Measurements from ENCODE around the gene KLHDC4. TPM values are rescaled to one million over a fixed set of nuclear protein-coding genes. Genes with fewer than 3 reads are reported as not detected.

KLHDC4 gene
- total and polyA plus RNA-seq, 2 donors from 2014 or later = 25.0 to 42.2 TPM

DNA sequence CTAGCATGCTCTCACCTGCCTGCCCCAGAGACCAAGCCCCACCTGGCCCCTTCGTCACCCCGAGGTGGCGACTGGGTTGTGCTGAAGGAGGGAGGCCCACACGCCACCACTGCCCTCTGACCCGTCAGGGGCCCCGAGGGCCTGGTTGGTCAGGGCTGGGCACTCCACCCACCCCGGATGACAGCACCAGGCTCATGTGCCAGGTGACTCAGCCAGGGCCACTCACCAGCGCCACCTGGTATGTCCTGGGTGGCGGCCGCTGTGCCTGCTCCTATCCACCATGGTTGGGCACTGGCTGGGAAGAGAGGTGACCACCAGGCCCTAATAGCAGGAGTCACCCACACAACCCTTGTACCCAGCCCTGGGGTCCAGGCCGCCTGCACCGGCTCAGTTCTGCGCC is 94.6 kb downstream of the KLHDC4 start:
- TF ChIP-seq, protein P1, sequence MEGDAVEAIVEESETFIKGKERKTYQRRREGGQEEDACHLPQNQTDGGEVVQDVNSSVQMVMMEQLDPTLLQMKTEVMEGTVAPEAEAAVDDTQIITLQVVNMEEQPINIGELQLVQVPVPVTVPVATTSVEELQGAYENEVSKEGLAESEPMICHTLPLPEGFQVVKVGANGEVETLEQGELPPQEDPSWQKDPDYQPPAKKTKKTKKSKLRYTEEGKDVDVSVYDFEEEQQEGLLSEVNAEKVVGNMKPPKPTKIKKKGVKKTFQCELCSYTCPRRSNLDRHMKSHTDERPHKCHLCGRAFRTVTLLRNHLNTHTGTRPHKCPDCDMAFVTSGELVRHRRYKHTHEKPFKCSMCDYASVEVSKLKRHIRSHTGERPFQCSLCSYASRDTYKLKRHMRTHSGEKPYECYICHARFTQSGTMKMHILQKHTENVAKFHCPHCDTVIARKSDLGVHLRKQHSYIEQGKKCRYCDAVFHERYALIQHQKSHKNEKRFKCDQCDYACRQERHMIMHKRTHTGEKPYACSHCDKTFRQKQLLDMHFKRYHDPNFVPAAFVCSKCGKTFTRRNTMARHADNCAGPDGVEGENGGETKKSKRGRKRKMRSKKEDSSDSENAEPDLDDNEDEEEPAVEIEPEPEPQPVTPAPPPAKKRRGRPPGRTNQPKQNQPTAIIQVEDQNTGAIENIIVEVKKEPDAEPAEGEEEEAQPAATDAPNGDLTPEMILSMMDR (IDR thresholded peaks at IDR 0.05; ENCODE audit: borderline replicate concordance, extremely low read depth, insufficient read depth) = no peak
- DNase-seq = no peak

GRCh38 chr16:87669672-87670071 is 96.1 kb downstream of the KLHDC4 start:
- FAIRE-seq (no peak), DNase-seq (no peak)
- intact Hi-C loops (cut with DNase I) = no loop called here
- H3K9me3 ChIP-seq (ENCODE audit: control insufficient read depth in 2 of 3, insufficient read depth in 1 of 3, low read length in 3 of 3) = no peaks in the 10 kb centered on the region
- H3K4me1 ChIP-seq (ENCODE audit: control insufficient read depth in 2 of 3, insufficient read depth in 2 of 3, low read depth in 1 of 3, low read length in 3 of 3) = no peaks in the 10 kb centered on the region
- H3K27ac ChIP-seq (ENCODE audit: low read depth in 2 of 2, low read length in 2 of 2) = no peak overlapping the region
- H3K4me3 ChIP-seq (ENCODE audit: low read length in 3 of 3) = no peak overlapping the region
- H3K27me3 ChIP-seq (ENCODE audit: control insufficient read depth, insufficient read depth, low read length) = no peaks in the 10 kb centered on the region
- no peak overlapping the region for H3K9ac ChIP-seq (ENCODE audit: low read length in 3 of 3)
- TF ChIP-seq, protein P1 (IDR thresholded peaks at IDR 0.05; ENCODE audit: borderline replicate concordance, extremely low read depth, insufficient read depth) = no peak
- H3K36me3 ChIP-seq (ENCODE audit: control insufficient read depth in 2 of 3, insufficient read depth in 3 of 3, low read length in 3 of 3) = no peaks in the 10 kb centered on the region

More for the DNA sequence above, 94.6 kb downstream of the KLHDC4 start:
- H3K27me3 ChIP-seq (ENCODE audit: control insufficient read depth, insufficient read depth, low read length) = no peaks in the 10 kb centered on the region
- H3K4me3 ChIP-seq (ENCODE audit: low read length in 3 of 3) = no peak overlapping the region
- intact Hi-C loops (cut with DNase I) = no loop called here
- no peaks in the 10 kb centered on the region for H3K4me1 ChIP-seq (ENCODE audit: control insufficient read depth in 2 of 3, insufficient read depth in 2 of 3, low read depth in 1 of 3, low read length in 3 of 3)
- no peaks in the 10 kb centered on the region for H3K9me3 ChIP-seq (ENCODE audit: control insufficient read depth in 2 of 3, insufficient read depth in 1 of 3, low read length in 3 of 3)
- no peaks in the 10 kb centered on the region for H3K36me3 ChIP-seq (ENCODE audit: control insufficient read depth in 2 of 3, insufficient read depth in 3 of 3, low read length in 3 of 3)
- no peak overlapping the region for H3K27ac ChIP-seq (ENCODE audit: low read depth in 2 of 2, low read length in 2 of 2)
- no peak for FAIRE-seq
- no peak overlapping the region for H3K9ac ChIP-seq (ENCODE audit: low read length in 3 of 3)

DNA sequence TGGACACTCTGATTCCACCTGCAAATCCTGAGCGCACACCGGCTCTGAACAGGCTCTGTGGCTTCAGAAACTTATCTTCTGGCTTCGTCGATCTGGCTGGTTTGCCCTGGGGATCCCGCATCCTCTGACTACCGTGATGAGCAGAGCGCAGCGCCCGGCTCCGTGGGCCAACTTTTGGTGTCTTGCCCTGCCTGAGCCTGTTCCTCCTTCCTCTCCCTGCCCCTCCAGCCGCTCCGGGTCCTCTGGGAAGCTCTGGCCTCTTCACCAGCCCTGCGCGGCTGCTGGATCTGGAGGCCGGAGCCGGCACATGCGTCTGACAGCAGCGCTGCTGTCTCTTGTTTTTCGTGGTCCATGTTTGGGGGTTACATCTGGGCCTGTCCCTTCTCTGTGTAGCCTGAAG is 97.8 kb downstream of the KLHDC4 start:
- no peak overlapping the region for H3K27ac ChIP-seq (ENCODE audit: low read depth in 2 of 2, low read length in 2 of 2)
- no peak overlapping the region for H3K9ac ChIP-seq (ENCODE audit: low read length in 3 of 3)
- H3K27me3 ChIP-seq (ENCODE audit: control insufficient read depth, insufficient read depth, low read length) = no peaks in the 10 kb centered on the region
- no peaks in the 10 kb centered on the region for H3K4me1 ChIP-seq (ENCODE audit: control insufficient read depth in 2 of 3, insufficient read depth in 2 of 3, low read depth in 1 of 3, low read length in 3 of 3)
- TF ChIP-seq, protein P1 (IDR thresholded peaks at IDR 0.05; ENCODE audit: borderline replicate concordance, extremely low read depth, insufficient read depth) = no peak
- no peaks in the 10 kb centered on the region for H3K9me3 ChIP-seq (ENCODE audit: control insufficient read depth in 2 of 3, insufficient read depth in 1 of 3, low read length in 3 of 3)
- no peaks in the 10 kb centered on the region for H3K36me3 ChIP-seq (ENCODE audit: control insufficient read depth in 2 of 3, insufficient read depth in 3 of 3, low read length in 3 of 3)
- intact Hi-C loops (cut with DNase I) = no loop called here
- H3K4me3 ChIP-seq (ENCODE audit: low read length in 3 of 3) = no peak overlapping the region
- FAIRE-seq (no peak), DNase-seq (no peak)

GRCh38 chr16:87667443-87667842 is 98.3 kb downstream of the KLHDC4 start:
- Histone ChIP-seq H3K9me3 (ENCODE audit: control insufficient read depth in 2 of 3, insufficient read depth in 1 of 3, low read length in 3 of 3) (no peaks in the 10 kb centered on the region), H3K36me3 (ENCODE audit: control insufficient read depth in 2 of 3, insufficient read depth in 3 of 3, low read length in 3 of 3) (no peaks in the 10 kb centered on the region), H3K4me3 (ENCODE audit: low read length in 3 of 3) (no peak overlapping the region), H3K27me3 (ENCODE audit: control insufficient read depth, insufficient read depth, low read length) (no peaks in the 10 kb centered on the region), H3K27ac (ENCODE audit: low read depth in 2 of 2, low read length in 2 of 2) (no peak overlapping the region), H3K4me1 (ENCODE audit: control insufficient read depth in 2 of 3, insufficient read depth in 2 of 3, low read depth in 1 of 3, low read length in 3 of 3) (no peaks in the 10 kb centered on the region), H3K9ac (ENCODE audit: low read length in 3 of 3) (no peak overlapping the region)
- DNase-seq (no peak), FAIRE-seq (no peak)
- intact Hi-C loops (cut with DNase I) = no loop called here
- TF ChIP-seq, protein P1 (IDR thresholded peaks at IDR 0.05; ENCODE audit: borderline replicate concordance, extremely low read depth, insufficient read depth) = no peak
